HG03571 (cell line): ENCODE measurements around the gene FTO.
"Not testable (repeated sequence)": the region's sequence is repeated elsewhere in the genome, so short reads cannot be mapped to it uniquely, and the experiment has no call there.

Source experiments
- ATAC-seq: cut with Tn5 transposase; IDR thresholded peaks from one replicate; pipeline ENCODE4 v1.9.1; 2021; ENCODE audit not compliant: unreplicated experiment

Gene FTO

GRCh38 chr16:53821957-53822625, 118.1 kb downstream of the FTO start:
- no peak for ATAC-seq

- ATAC-seq = peak; percentile 65
Measured at GRCh38 chr16:53822936-53823529, 119.1 kb downstream of the FTO start.

GRCh38 chr16:53826658-53827057, 122.7 kb downstream of the FTO start:
- no peak for ATAC-seq

- ATAC-seq = no peak
Measured at GRCh38 chr16:53827741-53828140, 123.8 kb downstream of the FTO start.

- no peak for ATAC-seq
Measured at GRCh38 chr16:53829186-53829747, 125.3 kb downstream of the FTO start.

GRCh38 chr16:53832896-53833544, 129.1 kb downstream of the FTO start:
- ATAC-seq = no peak

GRCh38 chr16:53836142-53836541, 132.2 kb downstream of the FTO start:
- ATAC-seq = no peak

- no peak for ATAC-seq
Measured at GRCh38 chr16:53836680-53837079, 132.7 kb downstream of the FTO start.

- no peak for ATAC-seq
Measured at GRCh38 chr16:53837426-53837825, 133.5 kb downstream of the FTO start.

GRCh38 chr16:53839150-53839549, 135.2 kb downstream of the FTO start:
- no peak for ATAC-seq

GRCh38 chr16:53840456-53840855, 136.5 kb downstream of the FTO start:
- no peak for ATAC-seq

GRCh38 chr16:53841884-53842283, 137.9 kb downstream of the FTO start:
- no peak for ATAC-seq

- no peak for ATAC-seq
Measured at GRCh38 chr16:53843084-53843483, 139.1 kb downstream of the FTO start.

GRCh38 chr16:53844804-53845203, 140.8 kb downstream of the FTO start:
- no peak for ATAC-seq

GRCh38 chr16:53846549-53846948, 142.6 kb downstream of the FTO start:
- not testable (repeated sequence) for ATAC-seq

GRCh38 chr16:53846971-53847370, 143.0 kb downstream of the FTO start:
- no peak for ATAC-seq

- no peak for ATAC-seq
Measured at GRCh38 chr16:53848277-53848942, 144.5 kb downstream of the FTO start.

GRCh38 chr16:53848950-53849349, 145.0 kb downstream of the FTO start:
- ATAC-seq = no peak

GRCh38 chr16:53849585-53849984, 145.6 kb downstream of the FTO start:
- ATAC-seq = no peak

- ATAC-seq = no peak
Measured at GRCh38 chr16:53849994-53850393, 146.0 kb downstream of the FTO start.

GRCh38 chr16:53852678-53853077, 148.7 kb downstream of the FTO start:
- no peak for ATAC-seq

GRCh38 chr16:53855056-53855455, 151.1 kb downstream of the FTO start:
- ATAC-seq = no peak
